ENCODE data around the gene PDE3A.

DNA sequence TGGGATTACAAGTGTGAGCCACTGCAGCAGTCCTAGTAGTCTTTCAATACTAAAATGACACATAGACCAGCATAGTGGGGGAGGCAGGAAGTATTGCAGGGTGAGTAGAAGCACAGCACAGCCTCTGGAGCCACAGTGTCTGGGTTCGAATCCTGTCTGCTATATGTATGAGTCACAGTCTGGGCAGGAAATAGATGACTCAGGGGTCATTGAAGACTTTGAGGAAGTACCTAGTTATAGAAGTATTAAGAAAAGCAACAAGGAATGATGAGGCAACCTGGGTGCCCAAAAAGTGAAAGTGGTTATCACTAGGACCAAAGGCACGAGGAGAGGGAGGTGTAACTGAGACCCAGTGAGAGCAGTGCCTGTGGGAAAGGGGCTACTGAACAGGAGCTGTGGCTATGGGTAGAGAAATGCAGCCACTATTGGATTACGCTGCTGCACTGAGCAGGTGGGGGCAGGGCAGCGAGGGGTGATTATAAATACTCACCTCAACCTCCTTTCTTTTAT lies 124.0 kb downstream of the PDE3A start:
- TF ChIP-seq POLR2AphosphoS5 (IDR thresholded peaks at IDR 0.05; ENCODE audit: borderline replicate concordance, low read depth, low read length) (no peak), FOXP2 (optimal IDR thresholded peaks at IDR 0.05; ENCODE audit: control extremely low read depth, extremely low read length, insufficient read depth) (no peak), EZH2 (IDR thresholded peaks at IDR 0.05) (no peak)

Measured in SK-N-MC (cell line).